Stimulated activated naive CD4-positive, alpha-beta T cell treated with Interleukin-2 at 50 U/mL for 16 hours (primary cell): ENCODE measurements around the gene SLC1A7.
"Not testable (repeated sequence)": the region's sequence is repeated elsewhere in the genome, so short reads cannot be mapped to it uniquely, and the experiment has no call there.

Experiments
- DNase-seq: peaks from one replicate; lab custom pipeline; 2025; lab: John Stamatoyannopoulos, UW

SLC1A7 gene

DNA sequence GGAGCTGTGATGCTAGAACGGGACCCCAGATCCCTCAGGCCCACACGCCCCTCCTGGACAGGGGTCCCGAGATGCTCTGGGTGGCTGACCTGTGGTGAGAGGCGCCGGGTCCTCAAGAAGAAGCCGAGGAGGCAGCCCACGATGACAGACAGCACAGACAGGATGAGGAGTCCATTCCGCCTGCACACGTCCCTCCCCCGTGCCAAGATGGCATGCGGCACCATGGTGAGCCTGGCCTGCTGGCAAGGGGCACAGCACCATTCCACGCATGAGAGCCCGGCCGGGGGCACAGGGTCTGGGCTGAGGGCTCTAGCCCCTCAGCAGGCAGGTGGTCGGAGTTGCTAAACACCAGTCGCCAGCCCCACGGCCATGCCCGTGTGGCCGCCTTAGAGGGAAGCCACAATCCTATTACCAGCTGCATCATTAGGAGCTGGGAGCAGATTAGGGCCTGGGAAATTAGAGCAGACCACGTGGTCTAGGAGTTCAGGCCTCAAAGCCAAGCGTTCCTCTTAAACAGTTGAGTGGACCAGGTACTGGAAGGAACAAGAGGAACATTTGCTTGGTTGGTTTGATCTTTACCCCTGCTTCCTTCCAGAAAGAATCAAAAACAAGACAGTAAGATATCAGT lies at the start of gene SLC1A7:
Gene SLC1A7, minus strand, starts transcription at position 413 of the 628 bp plus-strand sequence. Its CDS starts 189 bp downstream, at position 224.
- DNase-seq, result no peak

GRCh38 chr1:53190210-53190611 lies 47.8 kb upstream of the SLC1A7 start:
- DNase-seq, result no peak

DNA sequence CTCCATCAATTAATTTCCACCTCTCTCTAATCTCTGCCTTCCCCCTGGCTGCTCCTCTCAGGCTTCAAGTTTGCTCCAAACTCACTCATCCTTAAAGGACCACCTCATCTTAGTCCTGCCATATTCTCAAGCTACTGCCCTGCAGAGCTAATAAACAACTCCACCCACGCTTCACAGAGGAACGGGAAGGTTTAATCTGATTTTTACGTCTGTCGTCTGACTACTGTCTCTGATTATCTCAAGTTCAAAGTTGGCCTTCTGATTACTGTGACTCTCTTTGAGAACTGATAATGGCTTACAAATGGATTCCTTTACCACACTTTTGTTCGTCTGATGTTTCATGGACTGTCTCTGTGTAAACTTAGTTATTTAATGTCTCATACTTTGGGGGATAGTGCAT lies 46.6 kb upstream of the SLC1A7 start:
- DNase-seq, result no peak

GRCh38 chr1:53188099-53188498 lies 45.7 kb upstream of the SLC1A7 start:
- DNase-seq, result no peak

- no peak for DNase-seq
Observed at GRCh38 chr1:53187401-53187800, 45.0 kb upstream of the SLC1A7 start.

DNA sequence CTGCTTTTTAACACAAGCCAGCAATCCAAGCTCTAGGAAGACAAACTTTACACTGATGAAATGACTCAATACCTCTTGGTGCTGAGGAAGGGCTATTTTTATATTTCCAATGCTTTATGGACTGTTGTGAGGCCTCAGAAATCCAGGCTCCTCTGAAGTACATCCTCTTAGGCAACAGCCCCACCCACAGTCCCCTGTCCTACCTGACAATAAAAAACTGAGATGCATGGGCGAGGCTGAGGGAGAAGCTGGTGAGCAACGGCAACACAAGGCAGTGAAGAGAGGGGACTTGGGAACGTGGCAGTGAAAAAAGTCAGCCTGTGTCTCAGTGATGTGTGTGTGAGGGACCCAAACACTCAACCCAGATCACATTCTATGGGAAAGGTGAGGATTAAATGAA lies 44.1 kb upstream of the SLC1A7 start:
- no peak for DNase-seq

- not testable (repeated sequence) for DNase-seq
Observed at GRCh38 chr1:53185955-53186297, 43.5 kb upstream of the SLC1A7 start.

DNA sequence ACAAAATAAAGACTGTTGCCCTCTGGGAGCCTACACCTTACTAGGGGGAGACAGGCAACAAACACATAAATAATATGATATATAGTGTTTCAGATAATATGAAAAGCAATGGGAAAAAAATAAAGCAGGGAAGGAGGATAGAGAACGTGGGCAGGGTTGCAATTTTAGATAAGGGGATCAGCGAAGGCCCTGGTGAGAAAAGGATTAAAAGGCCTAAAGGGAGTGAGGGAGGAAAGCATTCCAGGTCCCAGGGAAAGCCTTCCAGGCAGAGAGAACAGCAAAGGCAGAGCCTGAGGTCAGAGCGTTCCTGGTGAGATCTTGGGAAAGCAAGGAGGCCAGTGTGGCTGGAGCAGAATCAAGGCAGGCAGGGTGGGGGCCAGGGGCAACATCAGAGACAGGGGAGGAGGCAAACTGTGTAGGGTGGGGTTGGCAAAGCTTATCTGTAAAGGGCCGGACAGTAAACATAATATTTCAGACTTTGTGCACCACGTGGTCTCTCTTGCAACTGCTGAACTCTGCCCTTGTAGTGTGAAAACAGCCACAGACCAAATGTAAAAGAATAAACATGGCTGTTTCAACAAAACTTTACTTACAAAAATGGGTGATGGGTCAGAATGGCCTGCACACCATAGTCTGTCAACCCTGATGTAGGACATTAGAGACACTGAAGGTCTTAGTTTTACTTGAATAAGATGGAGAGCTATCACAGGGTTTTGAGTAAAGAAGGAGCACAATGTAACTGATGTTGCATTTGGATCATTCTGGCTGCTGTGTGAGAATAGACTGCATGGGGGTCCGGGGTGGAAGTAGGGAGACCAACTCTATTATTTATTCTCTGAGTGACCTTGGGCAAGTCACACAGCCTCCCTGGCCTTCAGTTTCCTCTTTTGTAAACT lies 40.9 kb upstream of the SLC1A7 start:
- DNase-seq, result no peak

DNA sequence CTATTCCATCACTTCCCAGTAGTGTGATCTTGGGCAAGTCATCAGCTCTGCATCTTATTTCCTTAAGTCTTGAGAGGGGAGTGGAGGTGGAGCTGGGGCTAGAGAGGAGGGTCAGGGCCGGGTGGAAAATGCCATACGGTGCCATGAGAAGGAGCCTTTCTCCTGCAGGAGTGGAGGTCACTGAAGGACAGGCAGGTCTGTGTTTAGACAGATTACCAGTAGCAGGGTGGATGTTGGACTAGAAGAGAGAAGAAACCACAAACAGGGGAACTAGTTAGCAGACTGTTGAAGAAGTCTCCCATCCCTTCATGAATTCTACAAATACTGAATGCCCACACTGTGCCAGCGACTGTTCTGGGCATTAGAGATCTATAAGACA lies 40.3 kb upstream of the SLC1A7 start:
- DNase-seq, result no peak

GRCh38 chr1:53182111-53182593 lies 39.7 kb upstream of the SLC1A7 start:
- peak; percentile 75 for DNase-seq

GRCh38 chr1:53180951-53181350 lies 38.5 kb upstream of the SLC1A7 start:
- no peak for DNase-seq

DNA sequence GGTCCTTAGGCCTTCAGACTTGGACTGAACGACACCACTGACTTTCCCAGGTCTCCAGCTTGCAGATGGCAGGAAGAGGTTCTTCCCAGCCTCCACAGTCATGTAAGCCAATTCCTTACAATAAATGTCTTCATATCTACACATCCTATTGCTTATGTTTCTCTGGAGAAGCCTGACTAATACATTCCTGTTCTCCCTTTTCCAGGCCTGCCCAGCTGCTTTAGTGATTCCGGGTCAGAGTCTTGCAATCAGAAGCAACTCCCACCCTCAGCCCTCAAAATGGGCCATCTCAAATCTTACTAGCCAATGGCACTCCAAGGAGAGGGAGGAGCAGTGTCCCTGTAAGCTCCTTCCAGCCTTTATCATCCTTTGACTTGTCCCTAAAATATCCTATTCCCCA lies 37.8 kb upstream of the SLC1A7 start:
- no peak for DNase-seq

DNA sequence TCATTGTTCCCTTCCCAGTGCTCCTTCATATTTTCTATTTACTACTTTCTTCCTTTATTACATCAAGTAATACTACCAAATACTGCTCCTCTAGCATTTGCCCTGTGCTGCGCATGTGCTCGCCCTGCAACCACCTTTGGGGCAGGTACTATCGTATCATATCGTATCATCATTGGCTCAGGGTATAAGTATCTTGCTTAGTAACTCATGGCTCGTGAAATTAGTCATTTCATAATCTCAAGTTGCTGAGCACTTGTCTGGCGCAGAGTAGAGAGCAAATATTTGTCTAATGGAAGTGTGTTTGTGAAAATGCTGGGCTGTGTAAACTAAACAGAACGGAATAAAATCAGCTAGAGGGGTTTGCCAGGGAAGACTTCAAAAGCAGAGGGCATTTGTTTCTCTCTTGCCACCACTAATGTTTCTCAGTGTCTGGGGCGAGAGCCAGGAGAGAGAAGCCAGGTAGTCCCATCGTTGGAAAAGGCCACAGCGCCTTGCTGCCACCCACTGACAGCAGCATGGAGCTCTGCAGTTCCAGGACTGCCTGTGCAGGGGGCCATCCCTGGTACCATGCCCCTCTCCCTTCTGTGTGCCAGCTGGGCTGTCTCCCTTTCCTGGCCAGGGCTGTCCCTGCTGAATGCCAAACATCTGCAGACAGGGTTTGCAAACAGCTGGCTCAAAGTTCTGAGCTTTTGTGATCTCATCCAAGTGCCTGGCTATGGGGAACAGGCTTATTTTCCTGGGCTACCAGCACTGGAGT lies 34.2 kb upstream of the SLC1A7 start:
- no peak for DNase-seq

GRCh38 chr1:53174971-53175913 lies 32.8 kb upstream of the SLC1A7 start:
- no peak for DNase-seq

GRCh38 chr1:53172426-53173128 lies 30.1 kb upstream of the SLC1A7 start:
- no peak for DNase-seq

- no peak for DNase-seq
Observed at GRCh38 chr1:53166912-53167311, 24.5 kb upstream of the SLC1A7 start.

DNA sequence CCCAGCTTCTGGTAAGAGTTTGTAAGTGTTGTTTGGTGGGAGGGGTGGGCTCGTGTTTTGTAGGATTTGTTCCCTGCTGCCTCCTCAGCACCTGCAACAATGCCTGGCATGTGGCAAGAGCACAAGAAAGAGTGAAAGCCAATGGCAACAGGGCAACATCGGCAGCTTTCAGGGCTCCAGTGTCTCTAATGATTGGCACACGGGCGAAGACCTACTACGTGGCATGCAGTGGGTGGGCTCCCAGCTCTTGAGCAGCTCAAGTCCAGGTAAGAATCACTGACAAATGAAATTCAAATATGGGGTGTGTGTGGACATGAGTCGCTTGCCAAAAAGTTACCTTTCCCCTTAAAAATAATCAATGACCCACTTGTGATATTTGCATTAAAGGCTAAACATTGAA lies 23.9 kb upstream of the SLC1A7 start:
- no peak for DNase-seq

GRCh38 chr1:53165408-53165961 lies 23.0 kb upstream of the SLC1A7 start:
- no peak for DNase-seq

- no peak for DNase-seq
Observed at GRCh38 chr1:53163291-53163768, 20.9 kb upstream of the SLC1A7 start.

DNA sequence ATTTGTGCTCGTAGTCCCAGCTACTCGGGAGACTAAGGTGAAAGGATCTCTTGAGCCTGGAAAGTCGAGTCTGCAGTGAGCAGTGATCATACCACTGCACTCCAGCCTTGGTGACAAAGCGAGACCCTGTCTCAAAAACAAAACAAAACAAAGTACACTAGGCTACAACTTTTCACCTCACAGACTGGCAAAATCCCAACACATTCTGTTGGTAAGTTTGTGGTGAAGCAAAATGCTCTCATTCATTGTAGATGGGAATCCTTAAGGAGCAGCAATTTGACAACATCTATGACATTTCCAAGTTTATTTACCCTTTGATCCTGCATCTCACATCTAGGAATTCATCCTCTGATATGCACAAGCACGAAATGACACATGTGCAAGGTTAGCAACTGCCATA lies 20.2 kb upstream of the SLC1A7 start:
- no peak for DNase-seq
